ENCODE data around the gene SUSD1.

- TF ChIP-seq POLR2AphosphoS5 (IDR thresholded peaks at IDR 0.05) (no peak), CTCF (IDR thresholded peaks at IDR 0.05) (no peak), EP300 (IDR thresholded peaks at IDR 0.05) (no peak), POLR2A (IDR thresholded peaks at IDR 0.05; ENCODE audit: low read depth) (no peak)
Observed at GRCh38 chr9:112179816-112180215, 4.7 kb upstream of the SUSD1 start.
